Lung microvascular endothelial cell (primary cell): ENCODE results near the gene AGAP1. TPM values are rescaled to one million over a fixed set of nuclear protein-coding genes. Genes with fewer than 3 reads are reported as not detected.
A peak's percentile ranks its signal among the peaks of the same experiment; 100 is the strongest.

Experiments used
- DNase-seq, 2 donors: peaks; one replicate each; pipeline versions ENCODE4 v3.0.0 to v3.0.0-alpha.2; 2010; ENCODE audit warnings: low read depth in 2 of 2
- total RNA-seq: library from RNA; depleted of rRNA; stranded (reverse); fragments of >200 nt; gene quantifications from 2 replicates; pipeline ENCODE4 v1.2.1, GENCODE V29; 2014

The AGAP1 gene
- total RNA-seq, 1 donor from 2014 or later: 3.4 TPM

GRCh38 chr2:236113425-236113824 is 619.6 kb downstream of the AGAP1 start:
- DNase-seq: no peak

GRCh38 chr2:236113948-236114347 is 620.1 kb downstream of the AGAP1 start:
- DNase-seq: no peak

DNA sequence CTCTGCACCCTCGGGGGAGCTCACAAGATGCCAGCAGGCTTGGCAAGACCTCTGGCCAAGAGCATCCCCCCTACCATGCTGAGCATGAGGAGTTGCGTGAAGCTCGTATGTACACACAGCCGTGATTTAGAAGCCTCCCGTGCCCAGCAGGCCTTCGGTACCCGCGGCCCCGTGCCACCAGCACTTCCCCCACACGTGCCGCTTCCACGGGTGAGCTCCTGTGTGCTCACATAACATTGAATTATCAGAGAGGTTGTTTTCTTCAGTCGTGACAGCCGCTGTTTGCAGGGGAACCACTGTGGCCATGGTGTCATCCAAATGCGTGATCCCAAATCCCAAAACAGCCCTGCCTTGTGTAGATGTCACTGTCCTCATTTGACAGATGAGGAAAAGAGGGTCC is 621.1 kb downstream of the AGAP1 start:
- DNase-seq: no peak

DNA sequence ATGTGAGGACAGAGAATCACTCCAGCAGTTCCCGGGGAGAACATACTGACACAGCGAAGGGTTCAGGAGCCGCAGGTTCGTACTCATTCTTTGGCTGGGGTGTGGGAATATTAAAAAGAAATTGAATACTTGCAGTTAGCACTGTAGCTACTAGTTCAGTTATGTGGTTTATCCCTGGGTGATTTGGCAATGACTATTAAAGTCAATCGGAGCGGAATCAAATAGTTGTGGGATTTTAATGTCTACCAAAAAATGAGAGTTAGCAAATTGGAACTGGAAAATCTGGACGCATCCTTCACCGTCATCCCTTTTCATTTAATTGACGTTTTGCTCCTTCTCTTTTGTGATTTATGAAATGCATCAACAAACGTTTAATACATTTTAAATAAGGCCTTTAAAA is 623.6 kb downstream of the AGAP1 start:
- DNase-seq: no peak

- no peak for DNase-seq
Measured at GRCh38 chr2:236117861-236118269, 624.0 kb downstream of the AGAP1 start.

- no peak for DNase-seq
Measured at GRCh38 chr2:236119003-236119402, 625.2 kb downstream of the AGAP1 start.

DNA sequence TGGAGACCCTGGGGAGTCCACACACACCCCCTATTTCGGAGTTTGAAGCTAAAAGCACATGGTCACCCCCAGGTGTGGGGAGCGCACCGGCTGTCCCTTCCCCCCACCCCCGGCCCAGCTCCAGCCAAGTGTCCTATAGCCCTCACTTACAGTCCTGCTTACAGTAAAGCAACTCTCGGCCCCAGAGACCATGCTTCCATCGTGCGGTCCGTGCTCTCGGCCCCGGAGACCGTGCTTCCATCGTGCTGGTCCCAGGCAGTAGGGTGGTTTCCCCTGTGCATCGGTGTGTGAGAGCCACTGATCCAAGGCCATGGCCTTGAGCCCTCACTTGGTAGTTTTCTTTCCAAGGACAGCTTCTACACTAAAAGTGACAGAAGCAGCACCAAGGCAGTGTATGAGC is 625.6 kb downstream of the AGAP1 start:
- DNase-seq: no peak

- DNase-seq: peak in 1 of 2 donors; percentile 62
Measured at GRCh38 chr2:236120141-236120601, 626.3 kb downstream of the AGAP1 start.

GRCh38 chr2:236120829-236121228 is 627.0 kb downstream of the AGAP1 start:
- no peak for DNase-seq

DNA sequence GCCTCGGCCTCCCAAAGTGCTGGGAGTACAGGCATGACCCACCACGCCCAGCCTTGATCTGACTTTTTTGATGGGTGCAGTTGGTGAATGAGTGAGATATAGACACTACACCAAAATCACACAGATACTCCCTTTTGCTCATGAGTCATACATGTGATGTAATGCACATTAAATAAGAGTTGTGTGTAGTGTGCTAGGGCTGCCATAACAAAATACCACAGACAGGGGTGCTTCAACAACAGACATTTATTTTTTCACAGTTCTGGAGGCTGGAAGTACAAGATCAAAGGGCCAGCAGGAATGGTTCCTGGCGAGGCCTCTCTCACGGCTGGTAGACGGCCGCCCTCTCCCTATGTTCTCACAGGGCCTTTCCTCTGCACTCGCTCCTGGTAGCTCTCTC is 627.7 kb downstream of the AGAP1 start:
- DNase-seq: no peak

GRCh38 chr2:236122236-236122635 is 628.4 kb downstream of the AGAP1 start:
- no peak for DNase-seq

- no peak for DNase-seq
Measured at GRCh38 chr2:236123716-236124115, 629.9 kb downstream of the AGAP1 start.

DNA sequence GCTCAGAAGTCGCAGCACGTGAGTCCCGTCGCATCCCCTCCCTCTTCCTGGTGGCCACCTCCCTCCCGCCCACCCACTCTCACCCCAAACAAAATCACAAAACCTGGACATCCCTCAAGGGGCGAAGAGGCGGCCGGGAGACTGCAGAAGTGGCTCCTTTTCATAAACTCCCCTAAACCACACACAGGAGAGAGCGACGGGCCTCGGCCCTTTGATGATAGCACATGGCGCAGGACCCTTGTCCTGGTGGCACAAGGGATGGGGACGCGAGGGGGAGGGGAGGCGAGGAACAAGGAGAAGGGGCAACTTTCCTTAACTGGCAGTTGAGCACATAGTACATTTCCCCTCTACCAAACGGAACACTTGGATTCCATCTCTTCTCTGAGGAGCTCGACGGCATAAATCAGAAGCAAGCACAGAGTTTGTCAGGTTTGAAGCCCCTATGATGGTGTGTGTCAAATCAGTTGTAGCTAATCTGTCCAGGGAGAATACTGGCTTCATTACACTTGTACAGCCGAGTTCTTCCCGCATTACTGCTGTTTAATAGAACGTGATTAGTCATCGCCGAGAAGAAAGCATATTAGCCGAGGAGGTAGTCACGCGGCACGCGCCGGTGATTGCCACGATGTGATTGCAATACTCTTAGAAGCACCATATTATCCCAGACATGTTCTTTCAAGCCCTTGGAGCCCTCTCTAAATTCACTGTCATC is 630.5 kb downstream of the AGAP1 start:
- DNase-seq: no peak

- no peak for DNase-seq
Measured at GRCh38 chr2:236125541-236125940, 631.7 kb downstream of the AGAP1 start.

GRCh38 chr2:236127010-236127409 is 633.2 kb downstream of the AGAP1 start:
- DNase-seq: no peak

DNA sequence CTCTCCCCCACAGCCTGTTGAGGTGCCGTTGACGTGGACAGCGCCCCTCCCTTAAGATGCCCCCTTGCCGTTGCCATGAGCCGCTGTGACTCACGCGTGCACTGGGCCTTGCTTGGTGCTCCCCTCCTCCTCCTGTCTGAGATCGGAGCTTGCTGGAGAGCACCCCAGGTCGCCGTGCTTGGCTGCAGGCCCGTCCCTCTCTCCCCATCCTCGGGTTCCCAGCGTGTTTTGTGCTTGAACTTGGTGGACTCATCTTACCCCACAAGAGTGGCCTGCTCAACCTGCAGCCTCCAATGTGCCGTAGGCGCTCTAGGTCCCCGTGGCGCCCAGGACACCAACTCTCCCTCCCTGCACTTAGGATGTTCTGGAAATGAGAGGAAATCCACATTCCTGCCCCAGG is 634.5 kb downstream of the AGAP1 start:
- no peak for DNase-seq

GRCh38 chr2:236129935-236130334 is 636.1 kb downstream of the AGAP1 start:
- no peak for DNase-seq

GRCh38 chr2:236130349-236130998 is 636.6 kb downstream of the AGAP1 start:
- DNase-seq: no peak

GRCh38 chr2:236131073-236131692 is 637.3 kb downstream of the AGAP1 start:
- DNase-seq: no peak

DNA sequence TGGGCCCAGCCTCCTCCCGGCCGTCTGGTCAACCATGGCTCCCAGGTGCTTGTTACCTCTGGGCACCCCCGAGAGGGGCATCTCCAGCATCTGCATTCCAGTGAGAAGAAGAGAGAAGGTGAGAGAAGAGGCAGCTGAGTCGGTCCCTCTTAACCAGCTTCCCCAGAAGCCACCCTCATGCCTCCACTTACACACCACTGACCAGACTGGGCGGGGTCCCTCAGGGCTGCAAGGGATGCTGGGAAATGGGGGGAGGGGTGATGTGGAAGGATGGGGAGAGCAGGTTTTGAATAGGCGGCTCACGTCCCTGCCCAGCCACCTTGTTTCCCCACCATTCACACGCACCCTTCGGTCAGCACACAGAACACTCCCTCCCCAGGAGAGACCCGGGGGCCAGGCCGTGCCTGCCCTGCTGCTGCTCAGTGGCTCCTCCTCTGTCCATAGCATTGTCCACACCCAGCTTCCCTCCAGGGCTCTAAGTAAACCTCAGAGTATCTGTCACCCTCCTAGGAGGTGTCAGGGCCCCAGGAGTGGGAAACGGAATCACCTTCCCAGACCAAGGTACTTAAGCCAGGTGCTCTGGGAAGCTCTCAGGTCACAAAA is 639.7 kb downstream of the AGAP1 start:
- DNase-seq: no peak

- DNase-seq: no peak
Measured at GRCh38 chr2:236136538-236136937, 642.7 kb downstream of the AGAP1 start.

- DNase-seq: no peak
Measured at GRCh38 chr2:236137066-236137465, 643.2 kb downstream of the AGAP1 start.
